ENCODE measurements around the gene HLA-DQA1. TPM values are rescaled to one million over a fixed set of nuclear protein-coding genes. Genes with fewer than 3 reads are reported as not detected.

HLA-DQA1 gene
- total and polyA plus RNA-seq, 10 of the 15 experiments (the other 5 are each of a cell fraction or from before 2014, with no cell fraction given) = 289 to 1,769 (median 460) TPM

GRCh38 chr6:32637219-32637880 is at the start of gene HLA-DQA1 (continued):
- TF ChIP-seq CUX1 (IDR thresholded peaks at IDR 0.05; ENCODE audit: insufficient replicate concordance, low read depth, low read length) = no peak
- TF ChIP-seq CBFB (IDR thresholded peaks at IDR 0.05; ENCODE audit: low read depth) = peak; percentile 91
- TF ChIP-seq, protein P1, sequence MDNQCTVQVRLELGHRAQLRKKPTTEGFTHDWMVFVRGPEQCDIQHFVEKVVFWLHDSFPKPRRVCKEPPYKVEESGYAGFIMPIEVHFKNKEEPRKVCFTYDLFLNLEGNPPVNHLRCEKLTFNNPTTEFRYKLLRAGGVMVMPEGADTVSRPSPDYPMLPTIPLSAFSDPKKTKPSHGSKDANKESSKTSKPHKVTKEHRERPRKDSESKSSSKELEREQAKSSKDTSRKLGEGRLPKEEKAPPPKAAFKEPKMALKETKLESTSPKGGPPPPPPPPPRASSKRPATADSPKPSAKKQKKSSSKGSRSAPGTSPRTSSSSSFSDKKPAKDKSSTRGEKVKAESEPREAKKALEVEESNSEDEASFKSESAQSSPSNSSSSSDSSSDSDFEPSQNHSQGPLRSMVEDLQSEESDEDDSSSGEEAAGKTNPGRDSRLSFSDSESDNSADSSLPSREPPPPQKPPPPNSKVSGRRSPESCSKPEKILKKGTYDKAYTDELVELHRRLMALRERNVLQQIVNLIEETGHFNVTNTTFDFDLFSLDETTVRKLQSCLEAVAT (IDR thresholded peaks at IDR 0.05) = peak; percentile 92
- 0 out of 2 replicates have a peak, but pooled peaks have one; percentile 60 for TF ChIP-seq TCF3 (IDR thresholded peaks at IDR 0.05; ENCODE audit: borderline replicate concordance, insufficient read depth, low read depth, low read length)
- TF ChIP-seq POLR2AphosphoS5 (IDR thresholded peaks at IDR 0.05; ENCODE audit: low read length) = peak; percentile 99
- TF ChIP-seq SMAD1 (IDR thresholded peaks at IDR 0.05; ENCODE audit: low read depth, partially characterized antibody) = peak; percentile 94
- TF ChIP-seq CHD1 (IDR thresholded peaks at IDR 0.05; ENCODE audit: low read depth, low read length) = 0 out of 2 replicates have a peak, but pooled peaks have one; percentile 67
- peak; percentile 57; the same call in 1 of the 2 replicates for TF ChIP-seq MTA3 (IDR thresholded peaks at IDR 0.05; ENCODE audit: borderline replicate concordance, low read length)
- TF ChIP-seq, protein P2, sequence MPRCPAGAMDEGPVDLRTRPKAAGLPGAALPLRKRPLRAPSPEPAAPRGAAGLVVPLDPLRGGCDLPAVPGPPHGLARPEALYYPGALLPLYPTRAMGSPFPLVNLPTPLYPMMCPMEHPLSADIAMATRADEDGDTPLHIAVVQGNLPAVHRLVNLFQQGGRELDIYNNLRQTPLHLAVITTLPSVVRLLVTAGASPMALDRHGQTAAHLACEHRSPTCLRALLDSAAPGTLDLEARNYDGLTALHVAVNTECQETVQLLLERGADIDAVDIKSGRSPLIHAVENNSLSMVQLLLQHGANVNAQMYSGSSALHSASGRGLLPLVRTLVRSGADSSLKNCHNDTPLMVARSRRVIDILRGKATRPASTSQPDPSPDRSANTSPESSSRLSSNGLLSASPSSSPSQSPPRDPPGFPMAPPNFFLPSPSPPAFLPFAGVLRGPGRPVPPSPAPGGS (IDR thresholded peaks at IDR 0.05; ENCODE audit: borderline replicate concordance, insufficient read depth, low read depth, low read length, poor library complexity, severe bottlenecking) = peak; percentile 9
- TF ChIP-seq RFX5 (IDR thresholded peaks at IDR 0.05; ENCODE audit: low read depth, low read length) = peak; percentile 98
- TF ChIP-seq POLR2A (IDR thresholded peaks at IDR 0.05; ENCODE audit: low read depth, low read length) = peak; percentile 95
- TF ChIP-seq SMAD5 (IDR thresholded peaks at IDR 0.05; ENCODE audit: low read depth) = peak; percentile 98
- TF ChIP-seq POLR2AphosphoS2 (IDR thresholded peaks at IDR 0.05; ENCODE audit: low read depth, low read length) = peak; percentile 96
- TF ChIP-seq PML (IDR thresholded peaks at IDR 0.05; ENCODE audit: low read length) = peak; percentile 99
- TF ChIP-seq CREM (IDR thresholded peaks at IDR 0.05; ENCODE audit: low read depth) = peak; percentile 88
- peak; percentile 43; the same call in 1 of the 2 replicates for TF ChIP-seq RUNX3 (IDR thresholded peaks at IDR 0.05; ENCODE audit: low read length)
- no peak for TF ChIP-seq BMI1 (IDR thresholded peaks at IDR 0.05; ENCODE audit: borderline replicate concordance)
- no peak for TF ChIP-seq RB1 (IDR thresholded peaks at IDR 0.05; ENCODE audit: borderline replicate concordance)
- TF ChIP-seq NFYB (IDR thresholded peaks at IDR 0.05; ENCODE audit: insufficient read depth, low read depth, low read length) = peak; percentile 83
- TF ChIP-seq CHD2 (IDR thresholded peaks at IDR 0.05; ENCODE audit: borderline replicate concordance, low read depth, low read length) = peak; percentile 29; the same call in 1 of the 2 replicates
- TF ChIP-seq MYC (IDR thresholded peaks at IDR 0.05; ENCODE audit: insufficient read depth, insufficient read length, insufficient replicate concordance, low read length, severe bottlenecking) = no peak
- TF ChIP-seq NBN (IDR thresholded peaks at IDR 0.05) = no peak
- no peak for TF ChIP-seq ATF3 (IDR thresholded peaks at IDR 0.05; ENCODE audit: borderline replicate concordance, extremely low read depth, low read depth, low read length)
